H9 (cell line): ENCODE data around the gene BANP. TPM values are rescaled to one million over a fixed set of nuclear protein-coding genes. Genes with fewer than 3 reads are reported as not detected.

Source experiments
- DNase-seq: peaks from one replicate; pipeline ENCODE4 v3.0.0-alpha.2; 2017
- H2AFZ ChIP-seq: one replicate; pipeline ENCODE4 v1.6.1; 2013; ENCODE audit warnings: mild to moderate bottlenecking, low read length, control low read depth, moderate library complexity
- H2AK5ac ChIP-seq: 2 replicates; pipeline ENCODE4 v1.6.1; 2013; ENCODE audit warnings: low read length, control low read depth, mixed read lengths; ENCODE audit not compliant: insufficient read length
- H2BK120ac ChIP-seq: one replicate; pipeline ENCODE4 v1.6.1; 2013; ENCODE audit warnings: low read depth, mild to moderate bottlenecking, low read length, control low read depth, inconsistent platforms; ENCODE audit not compliant: poor library complexity, severe bottlenecking
- H2BK12ac ChIP-seq: 2 replicates; pipeline ENCODE4 v1.6.1; 2013; ENCODE audit warnings: low read length, control low read depth, mixed read lengths, low read depth; ENCODE audit not compliant: insufficient read length
- H2BK15ac ChIP-seq: 2 replicates; pipeline ENCODE4 v1.6.1; 2013; ENCODE audit warnings: low read depth, low read length, control low read depth
- H2BK20ac ChIP-seq: one replicate; pipeline ENCODE4 v1.6.1; 2013; ENCODE audit warnings: low read depth, mild to moderate bottlenecking, low read length, control low read depth, inconsistent platforms; ENCODE audit not compliant: poor library complexity, severe bottlenecking
- H2BK5ac ChIP-seq: 2 replicates; pipeline ENCODE4 v1.6.1; 2013; ENCODE audit warnings: low read length, control low read depth, mixed read lengths; ENCODE audit not compliant: insufficient read length
- H3K14ac ChIP-seq: 2 replicates; pipeline ENCODE4 v1.6.1; 2013; ENCODE audit warnings: low read length, control low read depth; ENCODE audit not compliant: insufficient read depth
- H3K18ac ChIP-seq: 2 replicates; pipeline ENCODE4 v1.6.1; 2013; ENCODE audit warnings: low read depth, mild to moderate bottlenecking, mixed read lengths, low read length, control low read depth; ENCODE audit not compliant: insufficient read length
- H3K23ac ChIP-seq: 2 replicates; pipeline ENCODE4 v1.6.1; 2013; ENCODE audit warnings: low read length, control low read depth, mixed read lengths, low read depth; ENCODE audit not compliant: insufficient read length
- H3K23me2 ChIP-seq: 2 replicates; pipeline ENCODE4 v1.6.1; 2013; ENCODE audit warnings: low read depth, mild to moderate bottlenecking, mixed read lengths, low read length, control low read depth; ENCODE audit not compliant: insufficient read length, poor library complexity, severe bottlenecking
- H3K27ac ChIP-seq: 2 replicates; pipeline ENCODE4 v1.5.1; 2013; ENCODE audit warnings: low read length, control low read depth, mixed read lengths, low read depth; ENCODE audit not compliant: insufficient read length
- H3K27me3 ChIP-seq: 2 replicates; pipeline ENCODE4 v1.6.1; 2013; ENCODE audit warnings: low read length, control low read depth, inconsistent platforms; ENCODE audit not compliant: insufficient read depth
- H3K4ac ChIP-seq: 2 replicates; pipeline ENCODE4 v1.6.1; 2013; ENCODE audit warnings: low read depth, mild to moderate bottlenecking, control low read depth, inconsistent platforms, low read length, moderate library complexity
- H3K4me1 ChIP-seq: 2 replicates; pipeline ENCODE4 v1.6.1; 2013; ENCODE audit warnings: low read length, control low read depth, inconsistent platforms; ENCODE audit not compliant: insufficient read depth
- H3K4me2 ChIP-seq: 2 replicates; pipeline ENCODE4 v1.6.1; 2013; ENCODE audit warnings: low read length, control low read depth, mixed read lengths; ENCODE audit not compliant: insufficient read length, insufficient read depth
- H3K56ac ChIP-seq: 2 replicates; pipeline ENCODE4 v1.6.1; 2013; ENCODE audit warnings: low read depth, mild to moderate bottlenecking, mixed read lengths, low read length, control low read depth; ENCODE audit not compliant: insufficient read length
- H3K79me1 ChIP-seq: 2 replicates; pipeline ENCODE4 v1.6.1; 2013; ENCODE audit warnings: low read depth, mild to moderate bottlenecking, moderate library complexity, low read length, control low read depth, inconsistent platforms; ENCODE audit not compliant: insufficient read depth, poor library complexity, severe bottlenecking
- H3K79me2 ChIP-seq: 2 replicates; pipeline ENCODE4 v1.6.1; 2013; ENCODE audit warnings: low read length, control low read depth, inconsistent platforms; ENCODE audit not compliant: insufficient read depth
- H3K9ac ChIP-seq: 2 replicates; pipeline ENCODE4 v1.6.1; 2013; ENCODE audit warnings: low read length, control low read depth, mixed read lengths; ENCODE audit not compliant: insufficient read length; ENCODE audit errors: extremely low read depth
- H3K9me3 ChIP-seq: one replicate; pipeline ENCODE4 v1.6.1; 2013; ENCODE audit warnings: low read depth, low read length, inconsistent platforms; ENCODE audit not compliant: control insufficient read depth
- H3T11ph ChIP-seq: one replicate; pipeline ENCODE4 v1.6.1; 2013; ENCODE audit warnings: mild to moderate bottlenecking, low read length, control low read depth, inconsistent platforms
- H4K20me1 ChIP-seq: one replicate; pipeline ENCODE4 v1.6.1; 2013; ENCODE audit not compliant: control insufficient read depth, insufficient read length, insufficient read depth
- H4K5ac ChIP-seq: 2 replicates; pipeline ENCODE4 v1.6.1; 2013; ENCODE audit warnings: low read depth, mild to moderate bottlenecking, mixed read lengths, low read length, control low read depth; ENCODE audit not compliant: insufficient read length
- H4K8ac ChIP-seq: replicated peaks from 2 replicates; pipeline ENCODE4 v1.6.1; 2013; ENCODE audit warnings: low read length, control low read depth, mixed read lengths, low read depth; ENCODE audit not compliant: insufficient read length
- H4K91ac ChIP-seq: 2 replicates; pipeline ENCODE4 v1.6.1; 2013; ENCODE audit warnings: low read depth, mild to moderate bottlenecking, moderate library complexity, mixed read lengths, low read length, control low read depth; ENCODE audit not compliant: insufficient read length
- H3K27ac Mint-ChIP-seq, 3 experiments: 2 replicates in 2 of 3; 3 replicates in 1 of 3; pipeline ENCODE4 v1.8.0; 2020 to 2021; ENCODE audit warnings: mixed read lengths in 3 of 3, mild to moderate bottlenecking in 1 of 3, moderate library complexity in 1 of 3
- H3K27me3 Mint-ChIP-seq: 2 replicates; pipeline ENCODE4 v1.8.0; 2021; ENCODE audit warnings: low read depth, mild to moderate bottlenecking, moderate library complexity, mixed read lengths
- H3K36me3 Mint-ChIP-seq, 3 experiments: 2 replicates in 2 of 3; 3 replicates in 1 of 3; pipeline ENCODE4 v1.8.0; 2020 to 2021; ENCODE audit warnings: low read depth in 3 of 3, mixed read lengths in 3 of 3; ENCODE audit not compliant: insufficient read depth in 1 of 3
- H3K4me1 Mint-ChIP-seq, 2 experiments: 2 replicates each; pipeline ENCODE4 v1.8.0; 2020; ENCODE audit warnings: mixed read lengths in 2 of 2
- H3K4me3 Mint-ChIP-seq, 2 experiments: 2 replicates in 1 of 2; 3 replicates in 1 of 2; pipeline ENCODE4 v1.8.0; 2020 to 2021; ENCODE audit warnings: mild to moderate bottlenecking in 2 of 2, mixed read lengths in 2 of 2, moderate library complexity in 1 of 2
- H3K9me3 Mint-ChIP-seq, 2 experiments: 2 replicates in 1 of 2; 3 replicates in 1 of 2; pipeline ENCODE4 v1.8.0; 2020; ENCODE audit warnings: mild to moderate bottlenecking in 2 of 2, mixed read lengths in 2 of 2, moderate library complexity in 1 of 2
- CTCF ChIP-seq: fragments of 200-600 bp; sonication (generic); conservative IDR thresholded peaks from 3 replicates; pipeline ENCODE4 v1.8.0; 2021; ENCODE audit warnings: antibody characterized with exemption, mild to moderate bottlenecking
- WGBS: extraction: QIAGEN DNeasy Blood & Tissue Kit; methylation state at CpG from one replicate; pipeline ENCODE4 v1.1.7; 2013; ENCODE audit warnings: missing lambda C conversion rate, low lambda C conversion rate, mixed read lengths; ENCODE audit not compliant: insufficient read length; ENCODE audit errors: extremely low coverage; 5-methylcytosine and 5-hydroxymethylcytosine counted together
- total RNA-seq: library from RNA; stranded (reverse); gene quantifications from 2 replicates; pipeline ENCODE4 v1.2.1, GENCODE V29; 2021

BANP gene
- total RNA-seq, 1 experiment from 2014 or later = 24.9 TPM

- no peak overlapping the region for H2BK12ac ChIP-seq
- DNase-seq = no peak
- H3K23ac ChIP-seq = no peak overlapping the region
- no peak overlapping the region for H3T11ph ChIP-seq
- H4K20me1 ChIP-seq = no peaks in the 10 kb centered on the region
- no peak overlapping the region for H3K27ac ChIP-seq
- H3K79me2 ChIP-seq = no peaks in the 10 kb centered on the region; the same call in 1 of the 2 replicates
- no peak overlapping the region for H2AFZ ChIP-seq
- no peak overlapping the region for H3K18ac ChIP-seq
- no peaks in the 10 kb centered on the region for H3K9me3 ChIP-seq
- no peak overlapping the region for H2BK20ac ChIP-seq
- no CpG with 5 or more reads among the region's 17 CpGs for WGBS
- Mint-ChIP-seq H3K27ac (no peak overlapping the region), H3K27me3 (no peaks in the 10 kb centered on the region), H3K4me1 (no peaks in the 10 kb centered on the region), H3K9me3 (no peaks in the 10 kb centered on the region; a peak in 1 of 5 replicates), H3K36me3 (peaks cover 9 to 20% (median 17%) of the 10 kb centered on the region in 3 experiments), H3K4me3 (no peak overlapping the region)
- H4K8ac ChIP-seq = no peak overlapping the region
- no peak overlapping the region for H3K14ac ChIP-seq
- H2AK5ac ChIP-seq = no peak overlapping the region
- no peak overlapping the region for H2BK5ac ChIP-seq
- no peak overlapping the region for H3K4me2 ChIP-seq
- no peak overlapping the region for H2BK15ac ChIP-seq
- no peak overlapping the region for H3K4ac ChIP-seq
- H3K9ac ChIP-seq = no peak overlapping the region
- no peak for TF ChIP-seq CTCF
- H3K4me1 ChIP-seq = no peaks in the 10 kb centered on the region
- no peaks in the 10 kb centered on the region for H3K23me2 ChIP-seq
- no peaks in the 10 kb centered on the region for H3K27me3 ChIP-seq
- no peak overlapping the region for H2BK120ac ChIP-seq
- H4K5ac ChIP-seq = no peak overlapping the region
- H4K91ac ChIP-seq = no peak overlapping the region
- no peaks in the 10 kb centered on the region for H3K79me1 ChIP-seq
- H3K56ac ChIP-seq = no peak overlapping the region
These were observed 44.4 kb downstream of the BANP start for GRCh38 chr16:87995644-87996043.
